ENCODE measurements around the gene ZNF423.

- TF ChIP-seq, protein P1, sequence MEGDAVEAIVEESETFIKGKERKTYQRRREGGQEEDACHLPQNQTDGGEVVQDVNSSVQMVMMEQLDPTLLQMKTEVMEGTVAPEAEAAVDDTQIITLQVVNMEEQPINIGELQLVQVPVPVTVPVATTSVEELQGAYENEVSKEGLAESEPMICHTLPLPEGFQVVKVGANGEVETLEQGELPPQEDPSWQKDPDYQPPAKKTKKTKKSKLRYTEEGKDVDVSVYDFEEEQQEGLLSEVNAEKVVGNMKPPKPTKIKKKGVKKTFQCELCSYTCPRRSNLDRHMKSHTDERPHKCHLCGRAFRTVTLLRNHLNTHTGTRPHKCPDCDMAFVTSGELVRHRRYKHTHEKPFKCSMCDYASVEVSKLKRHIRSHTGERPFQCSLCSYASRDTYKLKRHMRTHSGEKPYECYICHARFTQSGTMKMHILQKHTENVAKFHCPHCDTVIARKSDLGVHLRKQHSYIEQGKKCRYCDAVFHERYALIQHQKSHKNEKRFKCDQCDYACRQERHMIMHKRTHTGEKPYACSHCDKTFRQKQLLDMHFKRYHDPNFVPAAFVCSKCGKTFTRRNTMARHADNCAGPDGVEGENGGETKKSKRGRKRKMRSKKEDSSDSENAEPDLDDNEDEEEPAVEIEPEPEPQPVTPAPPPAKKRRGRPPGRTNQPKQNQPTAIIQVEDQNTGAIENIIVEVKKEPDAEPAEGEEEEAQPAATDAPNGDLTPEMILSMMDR (IDR thresholded peaks at IDR 0.05; ENCODE audit: insufficient read depth, low read depth, low read length) = no peak
- no peak for TF ChIP-seq EZH2 (IDR thresholded peaks at IDR 0.05; ENCODE audit: insufficient read depth, low read length)
Measured at GRCh38 chr16:49786926-49787557, 68.9 kb downstream of the ZNF423 start.

All from astrocyte (in vitro differentiated cells and primary cell).